T-helper 22 cell (primary cell): ENCODE results near the gene ABCB1.

Source experiments
- DNase-seq: peaks from one replicate; pipeline ENCODE4 v3.0.0-alpha.2; 2020; ENCODE audit warnings: low read depth

The ABCB1 gene

DNA sequence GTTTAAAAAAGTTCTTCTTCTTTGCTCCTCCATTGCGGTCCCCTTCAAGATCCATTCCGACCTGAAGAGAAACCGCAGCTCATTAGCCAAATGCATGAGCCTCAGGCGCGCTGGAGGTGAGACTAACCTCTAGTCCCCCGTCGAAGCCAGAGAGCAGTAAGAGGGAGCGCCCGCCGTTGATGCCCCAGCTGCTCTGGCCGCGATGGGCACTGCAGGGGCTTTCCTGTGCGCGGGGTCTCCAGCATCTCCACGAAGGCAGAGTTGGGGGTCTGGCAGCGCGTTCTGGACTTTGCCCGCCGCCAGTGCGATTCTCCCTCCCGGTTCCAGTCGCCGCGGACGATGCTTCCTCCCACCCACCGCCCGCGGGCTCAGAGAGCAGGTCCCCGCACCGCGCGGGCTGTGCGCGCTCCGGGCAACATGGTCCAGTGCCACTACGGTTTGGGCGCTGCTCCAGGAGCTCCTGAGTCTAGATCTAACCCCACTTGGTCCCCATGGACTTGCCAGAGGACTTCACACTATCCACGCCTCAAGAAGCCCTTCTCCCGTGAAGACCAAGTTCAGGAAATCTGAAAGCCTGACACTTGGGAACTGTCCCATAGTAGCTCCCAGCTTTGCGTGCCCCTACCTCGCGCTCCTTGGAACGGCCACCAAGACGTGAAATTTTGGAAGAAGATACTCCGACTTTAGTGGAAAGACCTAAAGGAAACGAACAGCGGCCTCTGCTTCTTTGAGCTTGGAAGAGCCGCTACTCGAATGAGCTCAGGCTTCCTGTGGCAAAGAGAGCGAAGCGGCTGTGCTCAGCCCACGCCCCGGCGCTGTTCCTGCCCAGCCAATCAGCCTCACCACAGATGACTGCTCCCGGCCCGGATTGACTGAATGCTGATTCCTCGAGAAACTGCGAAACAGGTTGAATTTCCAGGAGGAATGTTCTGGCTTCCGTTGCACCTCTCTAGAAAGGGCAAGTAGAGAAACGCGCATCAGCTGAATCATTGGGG, at the start of gene ABCB1:
TSS of gene ABCB1 (minus strand) at position 755 of the 995 bp plus-strand sequence. CDS start at position 55, 700 bp downstream.
- no peak for DNase-seq

DNA sequence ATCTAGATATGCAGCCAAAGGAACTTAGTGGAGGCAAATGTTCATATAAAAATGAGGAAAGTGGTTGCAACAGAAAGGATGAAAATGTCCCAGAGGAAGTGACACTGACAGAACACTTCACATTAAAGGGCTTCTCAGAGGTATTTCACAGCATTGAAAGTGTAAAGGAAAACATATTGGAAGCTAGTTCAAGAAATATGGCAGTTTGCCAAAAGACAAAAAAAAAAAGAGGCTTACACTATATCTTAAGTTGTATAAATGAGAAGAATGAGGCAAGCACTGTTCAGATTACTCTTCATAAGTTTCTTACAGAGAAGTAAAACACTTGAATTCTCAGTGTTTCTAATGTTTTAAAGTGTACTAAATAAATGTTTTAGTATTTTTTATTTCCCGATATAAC, 47.6 kb upstream of the ABCB1 start:
- DNase-seq, result no peak

DNA sequence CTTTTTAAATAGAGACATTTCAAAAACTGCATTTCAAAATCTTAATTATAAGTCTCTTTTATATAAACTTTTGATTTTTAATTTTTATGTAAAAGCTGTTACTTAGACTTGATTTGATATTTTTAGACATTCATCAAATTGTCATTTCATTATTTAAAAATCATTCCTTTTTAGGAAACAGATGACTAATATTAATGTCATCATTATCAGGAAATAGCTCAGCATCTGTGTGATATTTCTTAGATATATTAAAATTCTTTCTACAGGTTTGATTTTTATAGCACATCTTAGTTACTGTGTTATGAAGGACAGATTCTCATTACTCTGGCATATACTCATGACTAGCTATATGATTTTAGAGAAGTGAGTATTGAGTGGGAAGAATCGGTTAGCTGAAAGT, 44.8 kb upstream of the ABCB1 start:
- DNase-seq, result no peak

DNA sequence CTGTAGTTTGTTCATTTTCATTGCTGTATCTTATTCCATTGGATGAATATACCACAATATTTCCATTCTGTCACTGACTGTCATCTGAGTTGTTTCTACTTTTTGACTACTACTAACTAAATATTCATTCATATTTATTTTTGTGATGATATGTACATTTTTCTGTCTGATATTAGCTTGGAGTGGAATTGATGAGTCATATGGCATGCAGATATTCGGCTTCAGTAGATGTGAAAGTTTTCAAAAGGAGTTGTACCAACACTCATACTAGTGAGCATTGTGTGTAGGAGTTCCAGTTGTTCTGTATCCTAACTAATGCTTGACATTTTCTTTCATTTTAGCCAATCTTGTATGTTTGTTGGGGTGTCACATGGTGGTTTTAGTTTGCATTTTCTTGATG, 35.2 kb upstream of the ABCB1 start:
- DNase-seq, result no peak

DNA sequence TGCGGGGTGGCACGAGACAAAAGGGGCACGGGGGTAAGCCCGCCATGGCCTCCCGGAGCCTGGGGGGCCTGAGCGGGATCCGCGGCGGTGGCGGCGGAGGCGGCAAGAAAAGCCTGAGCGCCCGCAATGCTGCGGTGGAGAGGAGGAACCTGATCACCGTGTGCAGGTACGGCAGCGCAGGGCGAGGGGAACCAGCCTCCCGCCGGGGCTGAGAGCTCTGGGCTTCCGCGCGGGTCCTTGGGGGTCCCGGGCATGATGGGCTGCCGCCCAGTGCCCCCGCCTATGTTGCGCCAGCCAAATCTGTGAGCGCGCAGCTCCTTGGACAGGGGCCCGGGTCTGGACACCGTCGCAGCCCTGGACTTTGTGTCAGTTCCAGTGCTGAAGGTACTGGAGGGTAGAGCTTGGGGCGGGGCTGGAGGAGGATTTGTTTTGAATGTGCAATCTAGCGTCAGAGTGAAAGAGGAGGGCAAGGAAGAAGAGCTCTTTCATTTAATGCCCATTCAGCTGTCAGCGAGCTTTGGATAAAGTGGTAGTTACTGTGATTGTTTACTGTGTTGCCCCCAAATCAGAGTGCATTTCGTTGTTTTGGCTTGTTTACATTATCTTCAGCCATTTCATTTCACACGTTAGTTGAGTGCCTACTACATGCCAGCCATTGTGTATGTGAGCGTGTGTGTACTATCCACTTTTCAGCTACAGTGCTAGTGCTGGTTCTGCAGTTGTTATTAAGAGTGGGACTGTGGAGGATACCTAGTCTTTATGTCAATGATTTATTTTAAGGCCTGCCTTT, 28.3 kb upstream of the ABCB1 start:
- DNase-seq, result no peak

DNA sequence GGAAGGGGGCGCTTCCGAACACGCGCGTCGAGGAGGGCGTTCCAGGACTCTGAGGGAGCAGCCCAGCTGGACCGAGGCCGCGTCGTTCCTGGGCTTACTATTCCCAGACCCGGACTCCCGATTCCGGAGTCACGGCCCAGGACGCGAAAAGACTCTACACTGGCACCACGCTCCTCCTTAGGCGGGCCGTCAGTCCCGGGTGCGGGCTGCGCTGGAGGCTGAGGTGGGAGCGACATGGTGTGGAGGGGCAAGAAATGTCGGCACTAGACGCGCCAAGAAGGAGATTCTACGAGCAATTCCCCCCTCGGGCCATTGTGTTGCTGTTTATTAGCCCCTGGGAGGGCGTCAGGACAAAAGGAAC, 26.9 kb upstream of the ABCB1 start:
- no peak for DNase-seq

DNA sequence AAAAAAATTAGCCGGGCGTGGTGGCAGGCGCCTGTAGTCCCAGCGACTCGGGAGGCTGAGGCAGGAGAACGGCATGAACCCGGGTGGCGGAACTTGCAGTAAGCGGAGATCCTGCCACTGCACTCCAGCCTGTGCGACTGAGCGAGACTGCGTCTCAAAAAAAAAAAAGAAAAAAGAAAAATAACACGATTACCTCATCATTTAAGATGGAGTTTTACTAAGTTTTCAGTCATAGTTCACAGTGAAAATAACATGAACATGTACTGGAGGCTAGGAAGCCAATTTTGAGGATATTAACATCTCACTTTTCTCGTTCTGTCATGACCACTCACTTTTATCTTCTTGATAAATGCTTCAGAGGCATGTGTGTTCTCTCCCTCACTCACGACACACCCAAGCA, 24.4 kb upstream of the ABCB1 start:
- DNase-seq, result no peak

DNA sequence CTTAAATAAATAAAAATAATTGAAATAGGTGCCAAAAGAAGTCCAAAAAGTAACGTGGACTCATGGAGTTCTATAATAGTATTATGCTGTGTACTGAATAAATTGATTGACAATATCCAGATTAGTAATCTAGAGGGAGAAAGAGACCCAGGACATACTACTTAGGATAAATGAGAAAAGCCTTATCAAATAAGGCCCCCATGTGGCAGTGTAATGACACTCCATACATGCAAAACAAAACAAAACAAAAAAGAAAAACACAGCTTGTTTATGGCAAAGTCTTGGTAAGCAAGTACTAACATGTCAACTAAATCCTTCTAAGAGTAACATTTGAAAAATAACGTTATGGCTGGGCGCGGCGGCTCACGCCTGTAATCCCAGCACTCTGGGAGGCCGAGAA, 23.9 kb upstream of the ABCB1 start:
- DNase-seq, result no peak

DNA sequence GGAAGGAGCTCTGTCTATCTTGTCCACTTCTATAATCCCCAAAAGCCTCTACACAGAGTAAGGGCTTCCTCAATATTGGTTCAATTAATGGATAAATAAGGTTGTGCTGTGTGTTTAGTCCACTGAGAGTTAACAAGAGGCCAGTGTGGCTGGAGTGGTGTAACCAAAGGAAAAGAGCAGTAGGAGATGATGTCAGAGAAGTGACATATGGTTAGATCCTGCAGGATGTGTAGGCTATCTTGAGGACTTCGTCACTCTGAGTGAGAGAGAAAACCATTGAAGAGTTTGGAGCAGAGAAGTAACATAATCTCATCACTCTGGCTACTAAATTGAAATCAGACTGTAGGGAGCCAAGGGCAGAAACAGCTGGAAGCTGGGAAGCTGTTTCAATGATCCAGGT, 14.5 kb upstream of the ABCB1 start:
- no peak for DNase-seq

DNA sequence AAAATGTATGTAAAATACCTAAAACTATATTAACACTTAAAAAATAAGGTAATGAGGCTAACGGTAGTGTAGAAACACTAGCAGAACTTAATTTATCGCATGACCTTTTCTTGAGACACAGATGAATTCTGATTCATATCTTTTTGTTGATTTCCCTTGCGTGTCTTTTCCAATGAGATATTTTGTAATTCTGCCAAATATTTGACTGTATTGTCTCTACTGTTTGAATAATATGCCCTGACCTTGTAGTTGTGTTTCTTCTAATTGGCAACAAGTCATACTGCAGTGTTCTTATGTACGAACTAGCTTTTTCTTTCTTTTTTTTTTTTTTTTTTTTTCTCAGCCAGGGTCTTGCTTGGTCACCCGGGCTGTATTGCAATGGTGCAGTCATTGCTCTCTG, 9.2 kb upstream of the ABCB1 start:
- DNase-seq, result no peak

DNA sequence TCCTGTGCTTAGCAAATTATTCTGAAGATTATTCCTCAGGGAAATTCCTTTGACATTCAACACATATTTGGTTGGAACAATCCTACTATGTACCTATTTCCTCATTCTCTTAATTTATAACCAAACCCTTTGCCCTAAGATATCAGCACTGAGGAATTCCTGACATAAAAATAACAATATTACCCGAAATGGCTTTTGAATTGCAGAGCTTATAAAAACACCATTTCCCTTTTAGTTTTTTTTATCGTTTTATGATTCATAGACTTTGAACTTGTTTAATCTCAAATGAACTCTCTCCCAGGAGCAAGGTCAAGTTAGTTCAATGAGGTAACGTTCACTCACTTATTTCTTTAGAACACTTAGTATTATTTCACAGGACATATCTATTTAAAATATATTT, 7.7 kb upstream of the ABCB1 start:
- DNase-seq, result no peak

DNA sequence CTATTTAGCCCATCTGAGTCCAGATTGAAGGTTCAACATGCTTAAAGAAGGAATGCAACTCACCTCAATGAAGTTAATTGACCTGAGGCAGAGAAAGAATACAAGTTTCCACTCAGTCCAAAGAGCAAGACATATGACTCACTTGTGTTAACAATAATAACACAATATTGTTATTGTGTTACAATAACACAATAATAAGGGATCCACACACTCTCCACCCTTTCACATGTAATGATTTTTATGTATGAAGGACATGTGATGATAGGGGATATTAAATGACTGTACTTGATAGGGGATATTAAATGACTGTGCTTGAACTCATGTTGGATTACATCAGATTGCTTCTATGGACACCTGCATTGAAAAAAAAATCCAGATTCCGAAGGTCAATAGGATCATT, 3.6 kb upstream of the ABCB1 start:
- DNase-seq, result no peak

DNA sequence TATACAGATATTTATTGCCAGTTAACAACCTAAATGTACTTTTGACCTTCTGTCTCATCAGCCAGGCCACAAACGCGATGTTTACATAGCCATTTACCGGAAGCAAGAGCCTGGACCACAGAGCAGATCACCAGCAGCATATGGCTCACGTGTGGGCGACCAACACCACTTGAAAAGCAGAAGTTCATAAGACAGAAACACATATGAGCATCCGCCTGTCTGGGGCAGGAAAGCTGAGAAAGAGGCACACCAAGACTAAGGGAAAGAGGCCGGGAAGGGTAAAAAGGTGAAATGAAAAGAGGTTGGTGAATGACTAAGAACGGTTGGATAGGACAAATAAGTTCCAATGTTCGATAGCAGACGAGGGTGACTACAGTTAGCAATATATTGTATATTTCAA, 1.3 kb downstream of the ABCB1 start:
- DNase-seq, result no peak

DNA sequence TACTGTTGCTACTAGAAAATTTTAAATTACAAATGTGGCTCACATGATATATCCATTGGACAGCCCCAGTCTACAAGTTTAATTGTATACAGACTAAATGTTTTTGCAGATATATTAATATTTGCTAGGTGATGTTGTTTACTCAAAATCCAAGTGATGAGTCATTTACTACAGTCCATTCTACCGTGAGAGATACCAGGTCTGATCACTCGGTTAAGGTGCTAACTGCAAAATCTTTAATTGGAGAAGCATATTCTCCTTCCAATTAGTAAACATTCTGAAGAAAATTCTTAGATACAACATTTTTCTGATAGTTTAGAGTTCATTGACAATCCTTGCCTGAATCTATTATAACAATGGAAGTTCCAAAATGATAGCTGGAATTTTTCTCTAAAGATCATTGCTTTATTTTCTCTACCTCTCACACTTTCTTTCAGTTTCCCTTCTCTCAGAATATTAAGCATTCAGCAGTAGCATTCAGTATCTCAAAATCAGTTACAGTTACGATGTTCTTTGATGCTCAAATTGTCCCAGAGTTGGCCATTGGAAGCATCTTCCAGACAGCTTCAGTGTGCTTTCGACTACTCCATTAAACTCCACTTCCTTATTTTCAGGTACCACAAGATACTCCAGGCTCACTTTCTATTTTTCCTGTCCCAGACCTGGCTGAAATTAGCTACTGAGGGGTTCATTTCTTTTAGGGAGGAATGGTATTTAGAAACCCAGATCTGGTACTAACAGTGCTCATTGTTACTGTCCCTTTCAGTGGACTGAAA, 2.3 kb downstream of the ABCB1 start:
- DNase-seq, result no peak

DNA sequence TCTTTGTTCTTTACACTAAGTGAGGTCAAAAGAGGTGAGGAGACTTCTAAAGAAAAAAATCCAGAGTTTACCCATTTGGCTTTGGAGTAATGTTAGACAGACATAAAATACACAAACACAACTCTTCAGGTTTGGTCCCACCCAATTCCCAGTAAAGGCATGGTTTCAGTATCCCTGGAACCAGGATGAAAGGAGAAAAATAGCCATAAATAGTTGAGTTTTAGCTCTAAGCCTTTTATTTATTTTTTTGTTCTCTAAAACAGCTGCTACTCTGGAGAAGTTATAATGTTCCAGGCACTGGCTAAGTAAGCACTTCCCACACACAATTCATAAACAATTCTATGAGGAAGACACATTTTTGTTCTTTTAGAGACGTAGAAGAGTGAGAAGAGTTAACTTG, 4.0 kb downstream of the ABCB1 start:
- no peak for DNase-seq

DNA sequence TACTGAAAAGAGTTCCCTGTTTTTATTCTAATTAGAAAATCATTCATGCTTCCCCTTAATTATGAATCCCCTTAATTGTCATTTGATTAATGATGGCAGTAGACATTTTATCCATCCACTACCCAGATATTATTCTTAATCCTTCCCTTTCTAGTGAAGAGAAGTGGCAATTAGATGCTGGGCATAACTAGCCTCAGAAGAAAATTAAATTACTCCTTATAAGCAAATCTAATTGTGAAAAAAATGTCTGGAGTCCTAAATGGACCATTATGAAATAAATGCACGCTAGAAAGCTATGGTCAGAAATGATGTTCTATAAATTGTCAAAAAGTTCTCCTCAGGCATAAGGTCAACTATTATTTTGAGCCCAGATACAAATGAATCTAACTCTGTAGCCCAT, 4.5 kb downstream of the ABCB1 start:
- DNase-seq, result no peak

DNA sequence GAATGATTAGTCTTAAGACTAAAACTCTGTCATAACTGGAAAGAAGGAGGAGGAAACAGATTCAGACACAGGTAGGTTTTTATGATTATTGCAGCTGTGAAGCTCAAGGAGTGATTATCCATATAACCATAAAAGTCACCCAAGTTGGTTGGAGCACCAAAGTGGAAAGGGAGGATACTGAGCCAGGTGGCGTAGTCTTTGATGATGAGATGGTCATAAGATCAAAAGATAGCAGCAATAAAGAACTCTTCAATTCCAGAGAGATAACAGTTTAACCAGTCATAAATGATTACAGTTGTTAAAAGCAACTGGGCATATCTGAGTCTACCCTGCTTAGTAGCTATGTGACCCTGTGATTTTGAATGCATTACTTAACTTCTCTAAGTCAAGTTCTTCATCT, 8.4 kb downstream of the ABCB1 start:
- no peak for DNase-seq

DNA sequence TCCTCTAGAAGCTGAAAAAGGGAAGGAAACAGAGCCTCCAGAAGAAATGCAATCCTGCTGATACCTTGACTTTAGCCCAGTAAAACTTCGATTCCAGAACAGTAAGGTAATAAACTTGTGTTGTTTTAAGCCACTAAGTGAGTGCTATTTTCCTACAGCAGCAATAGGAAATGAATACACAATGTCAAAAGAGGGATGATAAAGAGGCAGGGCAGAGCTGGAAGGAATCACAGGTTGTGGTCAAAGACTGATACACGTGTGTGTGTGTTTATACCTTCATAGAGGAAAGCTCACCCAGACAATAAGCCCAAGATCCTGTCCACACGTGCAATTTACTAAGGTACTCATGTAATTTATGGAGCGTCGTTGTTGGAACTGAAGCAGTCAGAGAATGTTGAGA, 9.5 kb downstream of the ABCB1 start:
- DNase-seq, result no peak

DNA sequence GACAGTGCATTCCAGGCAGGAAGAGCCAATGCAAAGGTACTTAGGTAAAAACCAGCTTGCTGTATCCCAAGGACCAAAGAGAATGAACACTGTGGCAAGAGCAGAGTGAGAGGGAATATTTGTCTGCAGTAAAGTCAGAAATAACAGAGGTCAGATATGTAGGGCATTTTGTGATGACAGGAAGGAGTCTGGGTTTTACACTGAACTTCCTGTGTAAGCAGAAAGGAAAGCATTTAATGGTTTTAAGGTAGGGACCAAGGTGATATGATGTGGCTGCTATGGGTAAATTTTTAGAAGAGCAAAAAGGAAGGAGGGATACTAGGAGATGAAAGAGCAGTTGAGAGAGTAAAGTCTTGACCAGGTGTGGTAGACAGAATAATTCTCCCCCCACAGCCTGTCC, 10.1 kb downstream of the ABCB1 start:
- no peak for DNase-seq

DNA sequence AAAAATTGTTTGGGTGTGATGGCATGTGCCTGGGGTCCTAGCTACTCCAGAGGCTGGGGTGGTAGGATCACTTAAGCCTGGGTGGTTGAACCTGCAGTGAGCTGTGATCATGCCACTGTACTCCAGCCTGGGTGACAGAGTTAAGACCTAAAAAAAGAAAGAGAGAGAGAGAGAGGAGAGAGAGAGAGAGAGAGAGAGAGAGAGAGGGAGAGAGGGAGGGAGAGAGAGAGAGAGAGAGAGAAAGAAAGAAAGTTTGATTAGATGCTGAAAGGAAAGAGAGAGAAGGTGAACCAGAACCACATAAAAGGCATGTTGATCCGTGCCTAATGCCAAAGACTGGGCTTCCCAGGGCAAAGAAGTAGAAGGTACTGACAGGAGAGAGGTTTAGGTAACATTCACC, 11.1 kb downstream of the ABCB1 start:
- no peak for DNase-seq

DNA sequence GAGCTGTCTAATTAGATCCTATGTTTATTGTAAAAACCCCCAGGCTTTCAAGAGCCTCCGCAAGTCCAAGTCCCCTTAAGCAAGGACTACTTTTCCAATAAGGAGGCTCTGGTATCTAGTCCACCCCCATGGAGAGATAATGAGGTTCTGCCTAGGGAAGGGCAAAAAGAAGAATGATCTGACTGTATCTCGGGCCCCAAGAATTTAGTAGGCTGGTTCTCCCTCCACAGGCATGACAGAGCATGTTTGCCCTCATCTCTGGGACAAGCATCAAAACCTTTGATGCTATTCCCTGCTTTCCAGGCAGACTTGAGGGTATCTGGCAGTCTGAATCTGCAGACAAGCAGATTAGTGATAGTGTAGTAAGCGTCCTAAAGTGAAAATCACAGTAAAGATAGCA, 19.0 kb downstream of the ABCB1 start:
- no peak for DNase-seq

DNA sequence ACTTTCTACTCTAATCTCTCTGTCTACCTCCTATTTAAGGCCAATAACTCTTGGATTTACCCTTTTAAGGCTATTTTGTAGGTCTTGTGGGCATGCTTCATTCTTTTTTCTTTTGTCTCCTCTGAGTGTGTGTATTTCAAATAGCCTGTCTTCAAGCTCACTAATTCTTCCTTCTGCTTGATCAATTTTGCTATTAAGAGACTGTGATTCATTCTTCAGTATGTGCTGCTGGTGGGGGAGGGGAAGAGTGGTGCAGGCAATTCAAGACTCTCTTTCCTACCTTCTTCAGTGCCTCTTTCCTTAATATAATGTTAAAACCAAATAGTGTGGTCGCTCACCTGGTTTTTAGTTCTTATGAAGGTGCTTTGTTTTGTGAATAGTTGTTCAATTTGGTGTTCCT, 20.0 kb downstream of the ABCB1 start:
- DNase-seq, result no peak

DNA sequence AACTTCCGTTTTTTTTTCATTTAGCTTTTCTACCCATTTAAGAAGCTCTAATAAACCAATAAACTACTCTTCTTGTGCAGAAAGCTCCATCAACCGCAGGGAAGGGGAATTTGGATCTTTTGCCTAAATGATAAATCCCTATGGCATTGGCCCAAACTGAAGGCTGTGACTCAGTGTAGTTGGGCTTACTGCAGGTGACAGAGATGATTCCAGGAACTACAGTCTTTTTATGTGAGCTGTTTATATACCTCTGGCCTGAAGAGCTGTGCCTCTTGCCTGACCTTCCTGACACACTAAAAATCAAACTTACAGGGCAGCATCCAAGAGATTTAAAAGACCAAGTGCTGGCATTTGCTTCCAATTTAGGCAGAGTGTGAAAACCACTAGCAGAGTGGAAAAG, 25.2 kb downstream of the ABCB1 start:
- DNase-seq, result no peak
